ENCODE results near the gene WDR1.

WDR1 gene

GRCh38 chr4:10083861-10084641 is 32.5 kb downstream of the WDR1 start:
- no peak for DNase-seq

- DNase-seq: no peak
Measured at GRCh38 chr4:10083331-10083771, 33.2 kb downstream of the WDR1 start.

DNA sequence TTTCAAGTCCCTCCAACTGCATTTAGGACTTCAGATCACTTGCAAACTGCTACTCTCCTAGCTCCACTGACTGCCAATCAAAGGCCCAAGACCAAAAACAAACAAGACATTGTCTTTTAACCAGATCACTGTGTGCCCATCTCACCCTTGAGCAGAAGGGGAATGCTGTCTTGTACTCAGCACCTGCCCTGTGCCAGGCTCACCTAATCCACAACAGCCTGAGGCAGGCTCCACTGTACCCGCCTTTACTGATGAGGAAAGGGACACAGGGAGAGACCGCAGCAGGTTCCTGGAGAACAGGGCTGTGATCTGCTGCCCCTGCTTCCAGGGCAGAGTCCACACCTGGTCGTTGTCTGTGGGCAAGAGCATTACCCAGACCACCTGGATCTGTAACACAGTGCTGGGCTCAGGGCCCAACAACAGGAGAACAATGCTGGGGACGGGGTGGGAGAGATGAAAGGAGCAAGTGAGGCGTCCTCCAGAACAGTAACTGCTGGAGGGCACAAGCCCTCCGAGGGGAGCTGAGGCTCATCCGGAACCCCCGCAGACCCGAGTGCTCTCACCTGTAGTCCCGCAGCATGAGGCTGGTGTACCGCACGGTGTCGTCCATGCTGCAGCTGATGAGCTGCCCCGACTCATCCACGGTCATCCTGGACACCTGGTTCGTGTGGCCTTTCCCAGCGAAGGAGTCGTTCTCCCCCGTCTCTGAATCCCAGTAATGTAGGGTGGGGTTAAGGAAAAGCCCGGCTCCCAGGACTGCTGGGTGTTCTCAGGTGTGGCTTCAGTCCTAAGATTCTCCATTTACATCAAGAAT is 33.9 kb downstream of the WDR1 start:
- peak; percentile 11 for DNase-seq

DNA sequence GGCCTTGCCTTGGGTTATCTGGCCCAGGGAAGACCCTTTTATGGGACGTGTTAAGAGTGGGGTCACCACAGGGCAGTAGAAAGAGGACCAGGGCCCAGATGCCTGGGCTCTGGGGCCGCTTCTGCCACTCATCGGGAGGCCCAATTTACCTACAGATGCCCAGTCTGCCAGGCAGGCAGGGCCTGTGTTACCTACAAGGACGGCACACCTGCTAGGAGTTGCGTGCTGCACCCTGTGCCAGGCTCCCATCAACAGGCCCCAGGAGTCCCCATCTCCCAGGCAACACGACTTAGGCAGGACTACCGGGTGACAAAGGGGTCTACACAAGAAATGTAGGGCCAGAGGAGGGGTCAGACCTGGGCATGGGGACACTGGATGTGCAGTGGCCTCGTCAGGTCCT is 34.6 kb downstream of the WDR1 start:
- peak; percentile 25 for DNase-seq

DNA sequence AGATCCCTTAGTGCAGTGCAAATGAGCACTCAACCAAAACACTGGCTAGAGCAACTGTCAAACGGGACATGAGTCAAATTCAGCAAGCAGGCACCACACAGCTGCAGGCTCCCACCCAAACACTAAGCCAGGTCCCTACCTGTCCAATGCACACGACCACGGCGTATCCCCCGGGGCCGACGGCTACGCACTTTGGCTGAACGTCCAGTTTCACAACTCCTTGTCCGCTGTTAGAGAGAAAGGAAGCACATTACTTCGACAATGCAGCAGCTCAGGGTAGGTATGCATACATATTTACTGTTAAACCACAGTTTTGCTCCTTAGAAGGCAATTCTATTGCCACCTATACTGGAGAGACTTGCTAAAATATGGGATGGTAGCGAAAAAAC is 35.4 kb downstream of the WDR1 start:
- peak; percentile 11 for DNase-seq

GRCh38 chr4:10080589-10081217 is 35.9 kb downstream of the WDR1 start:
- DNase-seq: no peak

DNA sequence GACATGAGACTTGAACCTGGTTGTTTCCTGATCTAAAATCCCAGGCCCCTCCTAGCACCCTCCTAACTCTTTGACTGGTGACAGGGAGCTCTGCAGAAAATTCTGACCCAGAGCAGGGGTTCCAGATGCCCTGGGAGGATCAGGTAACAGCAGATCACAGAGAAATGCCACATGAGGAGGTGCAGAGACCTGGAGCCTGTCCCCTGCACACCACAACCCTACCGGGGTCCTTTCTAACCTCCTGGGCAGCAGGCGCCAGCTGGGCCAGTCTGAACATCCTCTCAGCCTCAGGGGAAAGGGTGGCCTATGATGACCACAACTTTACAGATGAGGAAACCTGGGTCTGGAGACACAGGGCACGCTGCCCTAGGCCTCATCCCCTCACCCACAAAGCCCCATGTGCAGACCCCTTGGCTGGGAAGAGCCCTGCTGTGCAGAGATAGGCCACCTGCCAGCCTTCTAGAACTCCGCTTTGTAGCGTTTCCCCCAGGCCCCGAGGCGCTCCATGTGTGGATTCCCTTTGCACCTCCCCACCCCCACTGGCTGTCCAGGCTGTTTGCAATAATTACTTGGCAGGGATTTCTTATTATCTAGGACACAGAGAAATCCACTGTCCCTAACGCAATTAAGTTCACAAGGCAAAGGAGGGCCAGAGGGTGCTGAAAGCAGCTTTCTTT is 36.5 kb downstream of the WDR1 start:
- DNase-seq: peak; percentile 25

GRCh38 chr4:10079256-10079655 is 37.3 kb downstream of the WDR1 start:
- peak; percentile 11 for DNase-seq

DNA sequence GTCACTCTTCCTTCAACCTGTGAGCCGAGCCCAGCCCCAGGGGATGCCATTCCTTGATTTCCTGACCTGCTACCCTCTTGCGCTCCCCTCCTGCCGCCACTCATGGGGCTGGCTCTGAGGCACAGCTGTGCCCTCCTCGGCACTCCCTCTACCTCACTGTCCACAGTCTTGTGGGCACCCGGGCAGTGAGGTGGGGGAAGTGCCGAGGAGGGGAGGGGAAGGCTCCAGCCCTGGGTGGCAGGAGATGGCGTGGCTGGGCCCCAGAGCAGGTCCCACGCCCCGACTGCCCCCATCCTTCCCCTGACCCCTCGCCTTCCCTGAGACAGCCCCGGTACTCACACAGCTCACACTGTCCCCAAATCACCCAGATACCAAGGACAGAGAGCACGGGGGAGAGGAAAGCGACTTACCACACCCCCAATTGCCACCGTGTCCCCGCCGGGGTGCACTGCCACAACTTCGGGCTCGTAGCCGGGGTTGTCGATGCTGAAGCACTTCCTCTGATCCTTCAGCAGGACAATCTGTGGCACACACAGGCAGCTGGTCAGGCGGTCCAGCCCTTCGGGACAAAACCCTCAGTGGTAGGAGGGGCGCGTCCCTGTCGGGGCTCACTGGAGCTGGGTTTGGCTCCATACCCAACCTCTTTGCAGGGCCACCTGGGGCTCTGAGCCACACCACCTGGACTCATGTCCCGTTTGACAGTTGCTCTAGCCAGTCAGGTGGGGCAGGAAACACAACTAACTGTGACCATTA is 37.9 kb downstream of the WDR1 start:
- DNase-seq: peak; percentile 18

GRCh38 chr4:10077483-10078335 is 38.9 kb downstream of the WDR1 start:
- DNase-seq: peak; percentile 30

GRCh38 chr4:10077076-10077475 is 39.5 kb downstream of the WDR1 start:
- DNase-seq: peak; percentile 25

- peak; percentile 30 for DNase-seq
Measured at GRCh38 chr4:10075953-10076391, 40.6 kb downstream of the WDR1 start.

- DNase-seq: peak; percentile 4
Measured at GRCh38 chr4:10075158-10075863, 41.3 kb downstream of the WDR1 start.

DNA sequence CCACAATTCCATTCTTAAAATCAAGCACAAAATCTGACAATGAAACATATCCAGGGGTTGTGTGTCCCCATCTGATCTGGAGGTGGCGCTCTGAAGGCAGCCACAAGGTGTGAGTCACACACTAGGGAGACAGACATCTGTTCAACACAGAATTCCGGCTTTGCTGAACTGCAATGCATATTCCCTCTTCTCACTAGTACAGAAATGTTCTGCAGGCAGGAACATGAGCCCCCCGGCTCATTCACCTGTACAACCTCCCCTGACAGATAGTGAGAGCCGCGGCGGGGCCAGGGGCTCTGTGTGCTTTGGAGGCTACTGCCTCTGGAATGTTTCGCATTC is 41.9 kb downstream of the WDR1 start:
- peak; percentile 27 for DNase-seq

DNA sequence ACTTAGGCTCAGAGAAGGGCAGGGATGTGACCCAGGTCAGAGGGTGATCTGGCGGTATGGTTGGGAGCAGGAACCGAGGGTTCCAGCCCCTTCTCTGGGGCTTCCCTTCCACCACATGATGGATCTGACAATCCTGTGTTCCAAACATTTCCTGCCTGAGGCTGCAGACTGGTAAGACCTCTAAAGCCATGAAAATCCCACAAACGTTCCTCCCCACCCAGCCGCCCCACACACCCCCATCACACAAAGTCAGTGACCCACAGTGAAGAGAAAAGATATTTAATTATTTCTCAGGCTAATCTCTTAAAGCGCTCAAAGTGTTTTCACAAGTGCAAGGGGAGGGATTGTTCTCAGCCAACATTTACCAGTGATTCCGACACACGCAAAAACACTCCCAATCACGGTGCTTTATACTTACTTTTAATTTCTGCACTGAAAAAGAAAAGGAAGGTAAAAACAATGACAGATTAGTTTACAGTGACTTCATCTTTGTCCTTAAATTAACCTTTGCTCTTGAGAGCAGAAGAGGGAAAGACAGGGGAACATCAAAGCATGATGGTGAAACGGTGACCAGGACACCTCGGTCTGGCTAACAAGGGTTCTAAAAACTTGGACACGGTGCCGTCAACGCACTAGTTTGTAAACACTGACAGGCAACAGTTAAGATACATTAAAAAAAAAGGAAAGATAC is 42.4 kb downstream of the WDR1 start:
- no peak for DNase-seq

GRCh38 chr4:10072420-10073017 is 44.1 kb downstream of the WDR1 start:
- DNase-seq: no peak

DNA sequence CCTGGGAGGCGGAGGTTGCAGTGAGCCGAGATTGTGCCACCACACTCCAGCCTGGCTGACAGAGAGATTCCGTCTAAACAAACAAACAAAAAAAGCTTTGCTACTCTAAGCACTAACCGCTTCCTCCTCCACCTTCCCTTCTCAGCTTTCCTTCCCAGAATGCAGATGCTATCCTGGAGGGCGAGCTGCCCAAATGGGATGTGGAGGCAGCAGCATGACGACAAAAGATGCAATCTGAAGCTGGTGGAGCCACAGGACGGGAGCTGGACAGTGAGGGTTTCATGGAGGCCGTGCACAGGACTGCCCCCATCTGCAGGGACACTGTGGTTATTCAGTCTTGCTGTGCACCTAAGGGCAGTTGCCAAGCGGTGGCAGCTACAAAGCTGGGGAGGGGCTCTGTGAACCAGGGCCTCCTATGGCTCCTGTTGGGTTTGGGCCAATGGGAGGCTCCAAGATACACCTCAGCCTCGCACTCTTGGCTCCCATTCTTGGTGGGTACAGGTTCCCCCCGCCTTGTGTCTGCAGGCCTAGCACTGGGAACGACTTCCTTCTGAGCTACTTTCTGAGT is 47.4 kb downstream of the WDR1 start:
- DNase-seq: no peak

DNA sequence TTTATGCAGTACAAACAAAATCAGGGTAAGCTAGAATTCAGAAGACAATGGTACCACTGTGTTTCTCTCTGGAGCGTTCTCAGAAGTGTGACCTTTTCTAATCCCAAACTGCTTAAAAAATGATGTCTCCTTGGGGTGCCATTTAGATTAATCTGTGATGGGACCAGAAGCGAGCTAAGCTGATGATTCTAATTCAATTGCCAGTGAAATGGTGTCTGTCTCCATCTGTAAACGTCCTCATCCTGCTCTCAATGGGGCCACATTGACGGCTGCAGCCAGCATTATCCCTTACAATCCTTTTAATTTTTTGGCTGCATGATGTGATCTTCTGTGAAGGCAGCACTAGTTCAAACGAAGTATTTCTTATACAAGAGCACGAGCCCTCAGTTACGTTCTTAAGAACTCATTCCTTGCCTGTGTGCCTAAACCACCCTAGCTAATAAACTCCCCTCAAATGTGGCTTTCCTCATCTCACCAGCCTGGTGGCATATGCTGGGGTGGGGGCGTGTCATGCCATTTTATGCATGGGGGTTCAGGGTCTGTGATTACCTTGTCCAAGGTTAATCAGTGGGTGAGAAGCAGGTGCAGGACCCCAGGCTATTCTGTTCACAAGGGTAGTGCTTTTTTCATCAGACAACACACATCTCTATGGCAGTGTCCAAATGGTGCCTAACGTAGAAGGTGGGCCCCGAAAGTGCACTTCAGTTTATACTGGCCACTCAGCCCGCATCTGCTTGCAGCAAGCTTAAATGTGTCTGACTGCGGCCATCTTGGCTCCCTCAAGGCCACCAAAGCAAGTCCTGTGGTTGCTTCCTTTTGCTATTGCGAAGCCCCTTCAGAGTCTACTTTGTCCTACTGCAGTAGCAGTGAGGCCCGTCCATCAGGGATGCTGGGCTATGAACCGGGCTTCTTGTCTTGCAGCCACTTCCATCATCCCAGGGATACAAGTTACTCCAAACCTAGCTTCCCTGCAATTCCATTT is 49.6 kb downstream of the WDR1 start:
- no peak for DNase-seq

Measured in activated CD4-positive, CD25-positive, alpha-beta regulatory T cell treated with anti-CD3 and anti-CD28 coated beads, Interleukin-2, amount 50 U/mL, for 72 hours (primary cell).